Stimulated activated CD8-positive, alpha-beta memory T cell treated with anti-CD3 and anti-CD28 coated beads, Interleukin-12 subunit alpha, Interleukin-12 subunit beta, amount 100 ng/mL, for 4 hours (primary cell): ENCODE measurements around the gene CEP192.

Experiments used
- DNase-seq: peaks from one replicate; pipeline ENCODE4 v3.0.0-alpha.2; 2020; ENCODE audit warnings: low read depth

The CEP192 gene

GRCh38 chr18:13100942-13101658 is 109.9 kb downstream of the CEP192 start:
- no peak for DNase-seq

GRCh38 chr18:13101659-13102197 is 110.6 kb downstream of the CEP192 start:
- DNase-seq: no peak

GRCh38 chr18:13103366-13103765 is 112.2 kb downstream of the CEP192 start:
- DNase-seq: no peak

GRCh38 chr18:13105059-13105458 is 113.9 kb downstream of the CEP192 start:
- DNase-seq: no peak

GRCh38 chr18:13107074-13107473 is 115.9 kb downstream of the CEP192 start:
- DNase-seq: no peak

GRCh38 chr18:13108330-13108729 is 117.2 kb downstream of the CEP192 start:
- DNase-seq: no peak

GRCh38 chr18:13110559-13110958 is 119.4 kb downstream of the CEP192 start:
- DNase-seq: no peak

- no peak for DNase-seq
These were observed 121.8 kb downstream of the CEP192 start for GRCh38 chr18:13112982-13113381.

GRCh38 chr18:13120255-13120654 is 129.1 kb downstream of the CEP192 start:
- no peak for DNase-seq

- no peak for DNase-seq
These were observed 129.8 kb downstream of the CEP192 start for GRCh38 chr18:13120983-13121441.

GRCh38 chr18:13124411-13124810 is 133.2 kb downstream of the CEP192 start:
- no peak for DNase-seq

GRCh38 chr18:13125191-13125590 is 134.0 kb downstream of the CEP192 start:
- DNase-seq: no peak

GRCh38 chr18:13126966-13127598 is 135.9 kb downstream of the CEP192 start:
- no peak for DNase-seq

GRCh38 chr18:13131283-13131682 is 140.1 kb downstream of the CEP192 start:
- no peak for DNase-seq

GRCh38 chr18:13134551-13135401 is 143.6 kb downstream of the CEP192 start:
- DNase-seq: no peak

GRCh38 chr18:13136056-13136903 is 145.1 kb downstream of the CEP192 start:
- DNase-seq: no peak

GRCh38 chr18:13136904-13137669 is 145.9 kb downstream of the CEP192 start:
- no peak for DNase-seq

GRCh38 chr18:13137670-13138419 is 146.7 kb downstream of the CEP192 start:
- DNase-seq: peak; percentile 36

GRCh38 chr18:13138420-13139139 is 147.4 kb downstream of the CEP192 start:
- no peak for DNase-seq
